ENCODE measurements around the gene EML5. TPM values are rescaled to one million over a fixed set of nuclear protein-coding genes. Genes with fewer than 3 reads are reported as not detected.

The EML5 gene
- total and polyA plus RNA-seq, 2 of the 13 experiments (the other 11 are each of a cell fraction or from before 2014, with no cell fraction given): 0.11 TPM; not detected in 1

DNA sequence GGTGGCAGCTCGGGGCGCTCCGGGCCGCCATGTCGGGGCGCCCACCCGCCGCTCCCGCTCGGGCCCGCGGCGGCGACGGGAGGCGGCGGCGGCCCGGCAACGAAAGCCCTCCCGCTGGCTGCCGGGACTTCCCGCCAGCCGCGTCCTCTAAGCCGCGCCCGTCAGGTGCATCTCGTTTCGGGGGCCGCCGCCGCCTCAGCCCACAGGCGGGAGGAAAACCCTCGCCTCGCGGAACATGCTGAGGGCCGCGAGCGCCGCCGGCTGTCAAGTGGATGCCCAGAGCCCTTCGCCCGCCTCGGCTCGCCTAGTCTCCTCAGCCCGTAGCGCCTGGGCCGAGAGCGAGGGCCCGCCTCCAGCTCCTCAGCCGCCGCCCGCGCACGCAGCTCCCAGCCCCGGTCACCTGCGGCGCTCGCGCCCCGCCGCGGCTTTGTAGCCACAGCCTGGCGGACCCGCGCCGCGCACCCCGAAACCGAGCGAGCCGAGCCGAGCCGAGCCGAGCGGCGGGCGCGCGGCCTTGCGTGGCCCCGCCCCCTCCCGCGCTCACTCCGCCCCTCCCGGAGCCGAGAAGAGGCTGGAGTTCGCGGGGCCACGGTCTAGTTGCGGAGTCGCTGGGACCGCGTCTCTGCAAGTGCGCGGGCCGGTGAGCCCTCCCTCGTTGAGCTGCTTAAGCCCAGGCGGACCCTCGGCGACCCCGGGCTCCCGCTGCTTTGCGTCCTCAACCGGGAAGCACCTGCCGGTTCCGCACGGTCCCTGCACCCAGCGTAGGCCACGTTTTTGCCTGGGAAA lies at the start of gene EML5 (continued):
- no peak for TF ChIP-seq ZNF781 (CRISPR knock-in tag; IDR thresholded peaks at IDR 0.05; ENCODE audit: borderline replicate concordance, not compliant biosample characterization)
- TF ChIP-seq CHCHD3 (CRISPR knock-in tag; IDR thresholded peaks at IDR 0.05): no peak
- TF ChIP-seq ZMAT3 (CRISPR knock-in tag; conservative IDR thresholded peaks at IDR 0.05): no peak
- TF ChIP-seq ZSCAN9 (CRISPR knock-in tag; IDR thresholded peaks at IDR 0.05; ENCODE audit: borderline replicate concordance): no peak
- TF ChIP-seq ETS1 (CRISPR knock-in tag; IDR thresholded peaks at IDR 0.05): no peak
- TF ChIP-seq ZNF790 (CRISPR knock-in tag; IDR thresholded peaks at IDR 0.05; ENCODE audit: borderline replicate concordance): no peak
- TF ChIP-seq ZBTB20 (CRISPR knock-in tag; IDR thresholded peaks at IDR 0.05; ENCODE audit: borderline replicate concordance, low read depth): no peak
- TF ChIP-seq MTERF4 (CRISPR knock-in tag; IDR thresholded peaks at IDR 0.05): no peak
- no peak for TF ChIP-seq ZNF260 (CRISPR knock-in tag; IDR thresholded peaks at IDR 0.05; ENCODE audit: borderline replicate concordance, low read depth)
- TF ChIP-seq ZNF225 (CRISPR knock-in tag; IDR thresholded peaks at IDR 0.05): no peak
- no peak for TF ChIP-seq ZFP41 (CRISPR knock-in tag; IDR thresholded peaks at IDR 0.05; ENCODE audit: borderline replicate concordance)
- TF ChIP-seq EZH2 (conservative IDR thresholded peaks at IDR 0.05; ENCODE audit: low read depth, low read length): no peak
- no peak for TF ChIP-seq THAP8 (CRISPR knock-in tag; IDR thresholded peaks at IDR 0.05; ENCODE audit: borderline replicate concordance)
- TF ChIP-seq MAZ (IDR thresholded peaks at IDR 0.05; ENCODE audit: borderline replicate concordance, low read depth, low read length): peak; percentile 11; the same call in 1 of the 2 replicates
- TF ChIP-seq MAZ (CRISPR knock-in tag; IDR thresholded peaks at IDR 0.05; ENCODE audit: low read depth): peak; percentile 65; the same call in 1 of the 2 replicates
- no peak for TF ChIP-seq ZMYM3 (CRISPR knock-in tag; IDR thresholded peaks at IDR 0.05)
- TF ChIP-seq ZNF121 (CRISPR knock-in tag; IDR thresholded peaks at IDR 0.05): peak; percentile 13; the same call in 1 of the 2 replicates
- no peak for TF ChIP-seq ZNF546 (CRISPR knock-in tag; conservative IDR thresholded peaks at IDR 0.05)
- TF ChIP-seq, protein P1, sequence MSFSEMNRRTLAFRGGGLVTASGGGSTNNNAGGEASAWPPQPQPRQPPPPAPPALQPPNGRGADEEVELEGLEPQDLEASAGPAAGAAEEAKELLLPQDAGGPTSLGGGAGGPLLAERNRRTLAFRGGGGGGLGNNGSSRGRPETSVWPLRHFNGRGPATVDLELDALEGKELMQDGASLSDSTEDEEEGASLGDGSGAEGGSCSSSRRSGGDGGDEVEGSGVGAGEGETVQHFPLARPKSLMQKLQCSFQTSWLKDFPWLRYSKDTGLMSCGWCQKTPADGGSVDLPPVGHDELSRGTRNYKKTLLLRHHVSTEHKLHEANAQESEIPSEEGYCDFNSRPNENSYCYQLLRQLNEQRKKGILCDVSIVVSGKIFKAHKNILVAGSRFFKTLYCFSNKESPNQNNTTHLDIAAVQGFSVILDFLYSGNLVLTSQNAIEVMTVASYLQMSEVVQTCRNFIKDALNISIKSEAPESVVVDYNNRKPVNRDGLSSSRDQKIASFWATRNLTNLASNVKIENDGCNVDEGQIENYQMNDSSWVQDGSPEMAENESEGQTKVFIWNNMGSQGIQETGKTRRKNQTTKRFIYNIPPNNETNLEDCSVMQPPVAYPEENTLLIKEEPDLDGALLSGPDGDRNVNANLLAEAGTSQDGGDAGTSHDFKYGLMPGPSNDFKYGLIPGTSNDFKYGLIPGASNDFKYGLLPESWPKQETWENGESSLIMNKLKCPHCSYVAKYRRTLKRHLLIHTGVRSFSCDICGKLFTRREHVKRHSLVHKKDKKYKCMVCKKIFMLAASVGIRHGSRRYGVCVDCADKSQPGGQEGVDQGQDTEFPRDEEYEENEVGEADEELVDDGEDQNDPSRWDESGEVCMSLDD (CRISPR knock-in tag; IDR thresholded peaks at IDR 0.05; ENCODE audit: borderline replicate concordance): peak; percentile 91
